ENCODE measurements around the gene C19orf67.

GRCh38 chr19:14117668-14118164 is 32.1 kb upstream of the C19orf67 start, which contains the start of gene PRKACA:
- no peak for TF ChIP-seq EP300 (IDR thresholded peaks at IDR 0.05)
- no peak for TF ChIP-seq CTCF (IDR thresholded peaks at IDR 0.05)
